Measurements from ENCODE around the gene PDZK1.

GRCh38 chr1:145751491-145752037 is 44.4 kb upstream of the PDZK1 start:
- TF ChIP-seq GATA2 (IDR thresholded peaks at IDR 0.05; ENCODE audit: low read depth, low read length) (no peak), GATA3 (IDR thresholded peaks at IDR 0.05; ENCODE audit: low read depth, low read length) (no peak)
